GM19025 (cell line): ENCODE data around the gene TTC22.
A peak's percentile ranks its signal among the peaks of the same experiment; 100 is the strongest.

Experiments
- ATAC-seq: cut with Tn5 transposase; IDR thresholded peaks from one replicate; pipeline ENCODE4 v1.9.1; 2021; ENCODE audit warnings: mild to moderate bottlenecking, low read depth, moderate library complexity; ENCODE audit not compliant: unreplicated experiment

The TTC22 gene

DNA sequence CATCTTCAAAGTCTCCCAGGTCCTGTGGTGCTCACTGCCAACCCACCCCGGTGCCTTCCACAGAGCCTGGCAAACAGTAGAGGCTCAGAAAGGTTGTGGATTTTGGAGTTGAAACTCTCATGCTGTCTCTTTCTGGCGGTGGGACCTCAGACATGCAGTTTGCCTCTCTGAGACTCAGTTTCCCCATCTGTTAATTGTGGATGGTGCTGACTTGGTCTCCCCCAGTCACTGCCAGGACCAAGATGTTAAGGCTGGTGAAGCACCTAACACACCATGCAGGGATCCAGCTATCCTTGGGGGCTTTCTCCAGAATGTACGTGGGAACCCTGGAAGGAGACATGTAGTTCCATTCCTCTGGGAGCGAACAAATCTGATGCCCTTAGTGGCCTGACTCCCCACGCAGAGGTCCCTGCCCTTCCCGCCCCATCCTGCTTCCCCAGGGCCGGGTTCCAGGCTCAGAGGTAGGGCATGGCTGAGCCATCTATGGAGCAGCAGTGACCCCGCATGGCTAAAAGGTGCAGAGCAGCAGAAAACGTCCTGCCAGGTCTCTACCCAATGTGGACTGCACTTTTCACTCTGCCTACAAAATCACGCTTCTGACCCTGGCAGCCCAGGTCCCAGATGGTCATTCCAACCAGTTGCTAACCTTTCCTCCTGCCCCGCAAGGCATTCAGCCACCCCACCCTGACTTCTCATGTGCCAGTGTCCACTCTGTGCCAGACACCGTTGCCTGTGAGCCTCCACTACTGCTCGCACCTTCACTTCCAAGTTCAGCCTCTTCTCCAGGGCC is 9.2 kb upstream of the TTC22 start:
- peak; percentile 73 for ATAC-seq

- no peak for ATAC-seq
Observed at GRCh38 chr1:54809496-54810074, 8.5 kb upstream of the TTC22 start.

DNA sequence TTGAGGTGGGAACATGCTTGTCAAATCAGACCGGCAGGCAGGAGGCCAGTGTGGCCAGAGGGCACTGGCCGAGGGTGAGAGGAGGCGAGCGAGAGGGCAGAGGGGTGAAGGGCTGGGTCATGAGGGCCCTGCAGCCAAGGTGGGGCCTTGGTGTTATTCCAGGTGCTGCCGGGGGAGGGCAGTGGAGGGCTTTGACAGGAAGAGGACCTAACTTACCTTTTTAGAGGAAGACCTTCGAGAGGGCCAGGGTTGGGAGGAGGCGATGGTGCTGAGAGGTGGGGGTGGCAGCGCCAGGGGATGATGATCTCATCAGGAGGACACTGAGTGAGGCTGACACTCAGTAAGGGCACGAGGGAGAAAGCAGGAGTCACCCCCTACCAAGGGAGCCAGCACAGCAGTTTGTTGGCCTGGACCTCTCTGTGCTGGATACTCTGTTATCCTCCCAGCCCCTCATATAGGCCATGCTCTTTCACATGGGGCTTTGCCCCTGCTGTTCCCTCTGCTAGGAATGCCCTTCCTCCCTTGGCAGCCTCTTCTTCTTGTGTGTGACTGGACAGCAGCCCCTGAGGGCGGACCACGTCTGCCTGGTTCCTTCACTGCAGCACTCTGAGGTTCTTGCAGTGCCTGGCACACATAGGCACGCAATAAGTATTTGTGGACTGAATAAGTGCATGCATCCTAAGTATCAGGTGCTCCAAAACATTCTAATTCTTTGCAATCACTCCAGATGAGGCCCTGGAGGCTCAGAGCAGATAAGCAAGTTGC is 7.5 kb upstream of the TTC22 start:
- no peak for ATAC-seq

DNA sequence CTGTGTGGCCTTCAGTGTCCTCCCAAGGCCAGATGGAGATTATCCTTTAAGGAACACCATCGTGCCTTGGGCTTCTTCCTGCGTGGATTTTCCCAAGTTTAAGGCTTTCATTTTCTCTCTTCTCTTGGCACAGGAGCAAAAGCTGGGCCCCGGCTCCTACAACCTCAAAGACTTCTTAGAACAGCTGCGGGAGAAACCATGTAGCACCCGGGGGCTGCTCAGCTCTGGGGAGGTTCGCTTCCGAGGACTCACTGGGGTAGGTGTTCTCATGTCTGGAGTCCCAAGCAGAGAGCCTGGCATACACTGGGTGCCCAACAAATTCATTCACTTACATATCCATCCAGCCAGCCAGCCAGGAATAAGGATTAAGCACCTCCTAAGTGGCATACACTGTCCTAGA is 6.6 kb upstream of the TTC22 start:
- no peak for ATAC-seq

DNA sequence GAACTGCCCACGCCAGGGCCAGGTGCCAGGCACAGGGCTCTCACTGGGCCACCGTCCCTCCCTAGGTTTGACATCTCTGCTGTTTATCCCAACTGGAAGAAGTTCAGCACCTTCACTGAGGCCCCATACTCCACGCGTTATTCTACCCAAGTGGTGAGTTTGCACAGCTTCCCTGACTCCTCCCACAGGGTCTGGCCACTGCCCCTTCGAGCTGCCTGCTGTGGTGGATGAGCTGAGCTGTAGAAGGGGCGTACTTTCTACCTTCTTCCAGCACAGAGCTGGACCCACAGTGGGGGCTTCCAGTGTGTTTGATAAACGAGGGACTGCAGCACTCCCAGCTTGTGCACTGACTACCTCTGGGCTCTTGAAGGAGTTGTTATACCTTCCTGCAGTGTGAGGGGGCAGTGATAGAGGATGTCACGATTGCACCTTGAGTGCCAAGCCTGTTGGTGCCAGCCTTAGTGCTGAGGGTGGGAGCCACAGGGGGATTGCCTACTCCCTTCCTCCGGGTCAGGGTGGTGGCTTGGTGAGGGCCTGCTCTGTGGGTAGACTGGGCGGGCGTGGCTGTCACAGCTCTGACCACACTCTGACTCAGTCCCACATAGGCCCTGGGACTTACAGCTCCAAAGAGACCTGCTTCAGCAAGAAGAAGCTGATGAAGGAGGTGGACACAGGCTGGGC is 5.9 kb upstream of the TTC22 start:
- no peak for ATAC-seq

DNA sequence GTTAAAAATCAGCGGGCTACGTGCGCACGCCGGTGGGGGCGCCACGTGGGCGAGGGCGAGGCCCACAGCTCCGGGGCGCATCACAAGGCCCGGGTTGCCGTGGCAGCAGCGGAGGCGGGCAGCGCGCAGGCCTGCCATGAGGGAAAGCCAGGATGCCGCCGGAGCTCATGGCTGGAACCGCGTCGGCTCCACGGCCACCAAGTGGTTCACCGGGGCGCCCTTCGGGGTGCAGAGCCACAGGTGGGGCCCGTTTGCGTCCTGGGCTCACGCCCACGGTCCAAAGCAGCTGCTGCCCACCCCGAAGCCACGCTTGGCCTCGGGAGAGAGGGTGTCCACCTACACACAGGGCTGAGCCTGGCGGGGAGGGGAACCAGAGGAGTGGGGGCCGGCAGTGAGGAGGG is 4.9 kb upstream of the TTC22 start:
- ATAC-seq: no peak

- ATAC-seq: no peak
Observed at GRCh38 chr1:54805466-54805865, 4.3 kb upstream of the TTC22 start.

GRCh38 chr1:54804471-54805132 is 3.5 kb upstream of the TTC22 start:
- no peak for ATAC-seq

DNA sequence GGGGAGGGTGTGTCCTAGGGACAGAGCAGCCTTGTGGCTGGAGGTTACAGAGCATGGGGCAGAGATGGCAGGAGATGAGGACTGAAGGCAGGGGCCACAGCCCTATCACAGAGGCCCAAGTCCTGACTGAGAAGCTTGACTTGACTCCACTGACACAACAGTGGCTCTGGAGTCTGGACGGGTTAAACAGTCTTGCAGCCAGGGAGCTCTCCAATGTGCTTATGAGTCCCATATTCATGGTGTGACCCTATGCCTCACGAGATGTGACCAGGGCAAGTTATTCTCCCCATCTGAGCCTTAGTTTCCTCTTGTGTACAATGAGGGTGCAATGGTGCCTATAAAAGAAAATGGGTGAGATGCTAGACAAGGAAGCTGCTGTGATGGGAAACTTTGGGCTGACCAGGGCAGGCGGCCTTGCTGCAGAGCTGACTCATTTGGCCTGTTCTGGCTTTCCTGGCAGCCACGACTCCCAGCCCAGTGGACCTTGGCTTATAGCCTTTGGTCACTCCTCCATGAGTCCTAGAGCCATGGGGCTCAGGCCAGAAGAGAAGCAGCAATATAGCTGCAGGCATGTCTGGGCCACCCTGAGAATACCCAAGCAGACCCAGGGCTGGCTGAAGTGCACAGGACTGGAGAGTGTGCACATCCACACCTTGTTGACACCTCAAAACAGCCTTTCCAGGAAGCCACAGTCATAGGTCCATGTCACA is 2.8 kb upstream of the TTC22 start:
- no peak for ATAC-seq

DNA sequence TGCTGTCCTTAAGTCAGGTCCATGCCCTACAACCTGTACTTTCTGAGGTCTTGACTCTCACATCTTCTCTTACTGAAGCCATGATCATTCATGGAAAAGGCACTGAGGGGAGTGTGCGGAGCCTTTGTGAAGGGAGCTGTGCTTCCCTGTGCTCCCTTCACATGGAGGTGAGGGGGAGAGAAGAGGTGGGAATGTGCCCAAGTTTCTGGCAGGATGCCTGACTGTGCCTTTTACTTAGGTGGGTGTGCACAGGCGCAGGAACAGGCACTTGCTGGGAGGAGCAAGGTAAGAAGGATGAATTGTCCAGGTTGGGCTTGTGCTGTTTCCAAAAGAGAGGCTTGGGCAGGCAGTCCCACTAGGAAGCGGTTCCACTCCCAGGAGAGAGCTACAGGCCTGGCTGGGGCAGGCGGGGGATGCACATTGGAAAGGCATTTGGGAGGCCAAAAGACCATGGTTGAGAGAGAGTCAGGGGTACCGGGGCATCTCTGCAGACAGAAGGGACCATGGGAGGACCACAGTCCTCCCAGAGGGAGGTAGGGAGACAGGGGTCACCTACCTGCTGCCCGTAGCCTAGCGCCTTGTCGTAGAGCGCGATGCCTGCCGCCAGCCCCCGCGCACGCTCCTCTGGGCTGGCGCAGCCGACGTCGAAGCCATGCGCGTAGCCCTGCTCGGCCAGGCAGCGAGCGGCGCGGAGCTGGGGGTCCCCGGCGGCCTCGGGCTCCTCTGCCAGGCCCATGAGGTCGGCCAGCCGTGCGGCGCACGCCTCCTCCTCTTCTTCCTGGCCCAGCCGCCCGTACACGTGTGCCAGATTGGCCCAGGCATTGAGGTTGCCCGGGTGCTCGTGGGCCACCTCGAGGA is 853 bp downstream of the TTC22 start:
- no peak for ATAC-seq

DNA sequence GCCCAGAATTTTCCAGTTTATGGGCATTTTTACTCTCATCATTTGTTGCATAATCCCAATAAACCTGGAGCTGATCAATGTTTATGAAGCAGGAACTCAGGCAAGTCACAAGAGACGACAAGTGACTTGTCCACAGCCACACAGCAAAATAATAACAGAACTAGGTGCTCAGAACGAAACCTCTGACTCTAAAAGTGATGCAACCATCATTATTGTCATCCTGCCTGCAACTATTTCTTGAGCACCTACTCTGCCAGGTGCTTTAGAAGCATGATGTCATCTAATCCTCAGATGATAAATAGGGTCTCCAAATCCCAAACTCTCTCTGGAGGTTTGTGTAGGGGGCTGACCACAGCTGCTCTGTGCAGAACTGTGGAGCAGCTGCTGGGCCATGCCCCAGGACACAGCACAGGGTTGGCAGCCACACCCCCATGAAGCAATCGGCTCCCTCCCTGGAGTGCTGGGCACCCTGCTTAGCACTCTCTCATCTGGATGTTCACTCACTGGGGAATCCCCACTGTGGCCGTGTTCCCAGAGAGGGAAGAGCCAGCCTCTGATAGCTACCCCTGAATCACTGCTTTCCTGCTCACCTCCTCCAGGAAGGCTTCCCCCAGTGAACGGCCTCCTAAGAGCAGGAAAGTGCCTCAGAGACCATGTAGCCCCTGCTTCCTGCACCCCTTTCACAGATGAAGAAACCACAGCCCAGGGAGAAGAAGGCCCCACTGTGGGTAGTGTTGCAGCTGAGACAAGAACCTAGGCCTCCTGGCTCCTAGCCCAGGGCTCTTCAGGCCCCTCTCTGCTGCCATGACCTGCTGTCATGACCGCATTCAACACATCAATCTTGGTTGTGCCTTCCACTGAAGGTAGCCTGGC is 2.1 kb downstream of the TTC22 start:
- peak; percentile 44 for ATAC-seq

- ATAC-seq: no peak
Observed at GRCh38 chr1:54798206-54798605, 2.9 kb downstream of the TTC22 start.

DNA sequence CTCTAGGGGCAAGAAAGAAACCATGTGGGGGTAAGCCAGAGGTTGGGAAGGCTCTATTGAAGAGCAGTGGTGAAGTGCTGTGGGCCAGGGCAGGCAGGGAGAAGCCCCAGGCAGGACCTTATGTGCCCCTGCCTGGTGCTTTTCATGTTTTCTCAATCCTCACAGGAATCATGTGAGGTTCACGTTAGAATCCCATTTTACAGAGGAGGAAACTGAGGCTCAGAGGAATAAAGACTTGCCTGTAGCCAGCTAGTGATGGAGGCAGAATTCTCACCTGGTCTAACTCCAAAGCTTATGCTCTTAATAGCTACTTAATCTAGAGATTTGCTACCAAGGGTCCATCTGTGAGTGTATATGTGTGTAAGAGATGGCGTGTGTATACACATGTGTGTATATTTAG is 4.2 kb downstream of the TTC22 start:
- no peak for ATAC-seq

GRCh38 chr1:54795841-54796468 is 5.2 kb downstream of the TTC22 start:
- no peak for ATAC-seq

DNA sequence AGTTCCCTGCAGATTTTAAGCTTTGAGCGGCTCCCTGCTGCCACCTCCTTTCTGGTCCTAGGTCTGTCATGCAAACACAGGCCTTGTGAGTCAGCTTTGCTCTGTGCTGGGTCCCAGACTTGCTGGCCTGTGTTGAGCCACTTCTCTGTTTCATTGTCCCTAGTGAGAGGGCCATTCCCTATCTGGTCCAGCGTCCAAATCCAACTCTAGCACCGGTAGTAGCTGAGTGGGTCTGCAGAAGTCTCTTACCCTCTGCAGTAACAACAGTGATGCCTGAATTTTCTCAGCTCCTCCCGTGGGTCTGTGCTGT is 5.8 kb downstream of the TTC22 start:
- ATAC-seq: no peak

DNA sequence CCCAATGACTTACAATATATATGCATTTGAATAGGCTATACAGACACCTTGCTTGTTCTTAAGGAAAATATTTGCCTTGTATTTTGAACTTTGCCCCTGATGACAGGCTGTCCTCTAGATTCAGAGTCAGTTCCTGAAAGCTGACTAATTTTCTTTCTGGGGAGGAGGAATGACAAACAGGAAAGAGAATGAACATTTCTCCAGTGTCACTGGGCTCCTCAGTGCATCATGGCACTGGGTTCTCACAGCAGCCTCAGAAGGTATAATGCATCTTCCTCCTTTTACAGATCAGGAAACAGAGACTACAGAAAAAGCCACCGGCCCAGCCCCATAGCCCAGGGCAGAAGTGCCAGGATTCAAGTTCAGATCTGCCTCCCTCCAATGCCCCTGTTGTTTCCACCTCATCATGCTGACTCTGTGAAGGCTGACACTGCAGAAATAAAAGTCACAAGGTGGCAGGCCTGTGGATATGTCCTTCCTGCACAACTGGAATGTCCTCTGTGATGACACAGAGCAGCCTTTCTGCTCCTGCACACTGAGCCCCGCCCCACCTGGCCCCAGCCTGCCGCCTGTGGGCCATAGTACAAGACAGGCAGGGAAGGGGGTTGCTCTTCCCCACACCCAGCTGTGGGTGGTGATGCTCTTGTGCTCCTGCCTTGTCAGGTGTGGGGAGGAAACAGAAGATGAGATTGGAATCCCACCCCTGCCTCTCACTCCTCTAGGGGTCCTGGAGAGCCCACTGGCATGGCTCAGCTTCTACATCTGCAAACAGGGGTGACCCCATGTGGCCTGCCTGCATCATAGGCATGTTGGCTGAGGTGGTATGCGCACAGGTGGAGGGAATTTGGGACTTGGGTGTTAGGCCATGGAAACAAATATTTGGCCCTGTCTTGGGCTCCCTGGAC is 6.4 kb downstream of the TTC22 start:
- ATAC-seq: no peak
